ENCODE data around the gene MBD1.

MBD1 gene

DNA sequence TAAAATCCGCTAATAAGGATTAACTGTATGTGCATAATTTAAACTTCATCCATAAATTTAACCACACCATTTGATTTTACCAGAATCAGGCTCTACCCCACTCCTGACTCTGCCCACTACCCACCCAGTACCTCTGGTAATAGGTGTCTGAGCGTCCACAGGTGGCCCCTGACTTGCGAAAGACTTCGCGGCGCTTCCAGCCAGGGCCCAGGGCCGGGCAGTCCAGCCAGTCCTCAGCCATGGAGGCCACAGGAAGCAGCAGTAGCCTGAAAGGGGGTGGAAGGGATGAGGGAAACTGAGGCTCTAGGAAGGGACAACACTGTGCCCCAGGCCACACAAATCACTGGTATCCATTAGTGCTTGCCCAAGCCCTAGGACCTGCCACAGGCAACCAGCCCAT lies 1.6 kb downstream of the MBD1 start:
- no peak for TF ChIP-seq CTCF (IDR thresholded peaks at IDR 0.05; ENCODE audit: low read depth, low read length)
- TF ChIP-seq, protein P1, sequence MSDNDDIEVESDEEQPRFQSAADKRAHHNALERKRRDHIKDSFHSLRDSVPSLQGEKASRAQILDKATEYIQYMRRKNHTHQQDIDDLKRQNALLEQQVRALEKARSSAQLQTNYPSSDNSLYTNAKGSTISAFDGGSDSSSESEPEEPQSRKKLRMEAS (IDR thresholded peaks at IDR 0.05; ENCODE audit: low read depth, low read length): no peak
- no peak for TF ChIP-seq MYC (IDR thresholded peaks at IDR 0.05; ENCODE audit: low read depth, low read length)
- no peak for TF ChIP-seq POLR2A (IDR thresholded peaks at IDR 0.05; ENCODE audit: extremely low read depth, insufficient read length)
- peak overlapping the region; percentile 99 for H3K4me3 ChIP-seq (ENCODE audit: low read depth, low read length)

GRCh38 chr18:50277942-50278341 lies 3.4 kb downstream of the MBD1 start:
- no peak for DNase-seq (ENCODE audit: low read depth)
- TF ChIP-seq, protein P1 (IDR thresholded peaks at IDR 0.05; ENCODE audit: low read depth, low read length): no peak
- TF ChIP-seq MYC (IDR thresholded peaks at IDR 0.05; ENCODE audit: low read depth, low read length) (no peak), POLR2A (IDR thresholded peaks at IDR 0.05; ENCODE audit: extremely low read depth, insufficient read length) (no peak), CTCF (IDR thresholded peaks at IDR 0.05; ENCODE audit: low read depth, low read length) (no peak)
- no peak overlapping the region for H3K4me3 ChIP-seq (ENCODE audit: low read depth, low read length)

More for the DNA sequence above, 1.6 kb downstream of the MBD1 start:
- no peak for DNase-seq (ENCODE audit: low read depth)

DNA sequence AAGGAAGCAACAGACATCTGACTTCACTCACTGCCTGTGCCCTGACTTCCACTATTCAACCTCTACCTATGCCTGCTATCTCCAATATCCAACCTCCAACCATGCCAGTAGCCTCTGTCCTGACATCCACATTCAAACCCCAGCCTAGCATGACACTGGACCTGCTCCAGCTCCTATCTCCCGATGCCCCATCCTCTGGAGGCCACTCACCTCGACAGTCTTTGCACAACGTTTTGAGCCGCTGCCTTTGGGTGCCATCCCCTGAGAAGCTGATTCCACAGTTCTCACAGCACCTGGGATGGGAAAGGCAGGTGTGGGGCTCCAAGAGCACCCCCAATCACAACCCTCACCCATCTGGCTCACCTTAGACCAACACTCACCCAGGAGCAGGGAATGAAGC lies 4.9 kb downstream of the MBD1 start:
- DNase-seq (ENCODE audit: low read depth): no peak
- TF ChIP-seq CTCF (IDR thresholded peaks at IDR 0.05; ENCODE audit: low read depth, low read length) (no peak), MYC (IDR thresholded peaks at IDR 0.05; ENCODE audit: low read depth, low read length) (no peak), POLR2A (IDR thresholded peaks at IDR 0.05; ENCODE audit: extremely low read depth, insufficient read length) (no peak)
- TF ChIP-seq, protein P1 (IDR thresholded peaks at IDR 0.05; ENCODE audit: low read depth, low read length): no peak
- H3K4me3 ChIP-seq (ENCODE audit: low read depth, low read length): no peak overlapping the region

DNA sequence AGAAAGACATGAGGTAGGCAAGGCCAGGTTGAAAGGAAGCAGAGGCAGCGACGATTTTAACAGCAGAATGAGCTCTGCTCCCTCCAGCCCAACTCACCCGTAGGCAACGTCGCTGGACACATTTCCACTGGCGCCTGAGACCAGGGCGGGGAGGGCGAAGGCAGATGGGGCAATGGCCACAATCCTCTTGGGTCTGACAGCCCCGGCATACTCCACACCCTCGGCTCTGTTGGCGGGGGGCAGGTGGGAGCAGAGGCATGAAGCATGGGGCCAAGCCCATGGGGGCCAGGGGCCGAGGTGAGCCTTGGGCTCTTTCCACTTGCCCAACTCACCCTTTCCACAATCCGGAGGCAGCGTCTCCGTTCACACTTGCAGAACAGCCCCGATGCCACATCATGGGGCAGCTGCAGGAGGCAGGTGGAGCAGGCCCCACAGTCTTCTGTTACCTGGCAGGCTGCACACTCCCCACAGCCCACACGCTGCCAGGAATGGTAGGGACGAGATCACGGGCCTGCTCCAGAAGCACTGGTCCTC lies 5.8 kb downstream of the MBD1 start:
- H3K4me3 ChIP-seq (ENCODE audit: low read depth, low read length): no peak overlapping the region
- TF ChIP-seq MYC (IDR thresholded peaks at IDR 0.05; ENCODE audit: low read depth, low read length): no peak
- no peak for TF ChIP-seq POLR2A (IDR thresholded peaks at IDR 0.05; ENCODE audit: extremely low read depth, insufficient read length)
- no peak for TF ChIP-seq CTCF (IDR thresholded peaks at IDR 0.05; ENCODE audit: low read depth, low read length)
- TF ChIP-seq, protein P1 (IDR thresholded peaks at IDR 0.05; ENCODE audit: low read depth, low read length): no peak
- DNase-seq (ENCODE audit: low read depth): no peak

DNA sequence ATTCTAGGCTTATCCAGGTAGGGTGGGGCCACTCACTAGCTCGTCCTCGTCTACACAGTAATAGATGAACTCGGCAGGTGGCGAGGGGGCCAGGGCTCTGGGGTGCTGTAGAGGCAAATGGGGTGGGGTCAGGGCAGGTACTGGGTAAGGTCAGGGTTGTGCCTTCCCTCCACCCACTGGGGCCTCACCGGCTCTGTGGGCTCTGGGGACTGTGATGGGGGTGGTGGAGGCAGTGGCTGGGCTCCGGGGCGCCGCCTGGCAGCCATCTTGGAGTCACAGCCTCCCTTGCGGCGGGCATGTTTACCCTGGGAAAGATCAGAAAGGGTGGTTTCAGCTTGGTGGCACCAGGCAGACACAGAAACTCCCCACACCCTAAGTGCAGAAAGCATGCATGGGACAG lies 6.4 kb downstream of the MBD1 start:
- no peak for TF ChIP-seq MYC (IDR thresholded peaks at IDR 0.05; ENCODE audit: low read depth, low read length)
- TF ChIP-seq, protein P1 (IDR thresholded peaks at IDR 0.05; ENCODE audit: low read depth, low read length): no peak
- TF ChIP-seq CTCF (IDR thresholded peaks at IDR 0.05; ENCODE audit: low read depth, low read length): no peak
- no peak for TF ChIP-seq POLR2A (IDR thresholded peaks at IDR 0.05; ENCODE audit: extremely low read depth, insufficient read length)
- DNase-seq (ENCODE audit: low read depth): no peak
- H3K4me3 ChIP-seq (ENCODE audit: low read depth, low read length): no peak overlapping the region

Data from NB4 (cell line).